HepG2 (cell line): ENCODE measurements around the gene FREM3. TPM values are rescaled to one million over a fixed set of nuclear protein-coding genes. Genes with fewer than 3 reads are reported as not detected.

Source experiments
- ARNT2 ChIP-seq: sonication (generic); formaldehyde crosslinking; IDR thresholded peaks from 2 replicates; pipeline ENCODE4 v1.8.0; 2022; ENCODE audit warnings: mild to moderate bottlenecking, low read depth, missing genetic modification reagents, moderate library complexity
- FOXA1 ChIP-seq, 2 experiments: fragments of 450-650 bp in 1 of 2; sonication (generic) in 1 of 2; formaldehyde crosslinking in 1 of 2; IDR thresholded peaks; 2 replicates each; pipeline versions ENCODE4 v1.4.0 to v1.6.1; 2016 to 2020; ENCODE audit warnings: missing genetic modification reagents in 1 of 2
- ZBTB40 ChIP-seq, 2 experiments: fragments of 450-650 bp in 1 of 2; sonication (generic) in 1 of 2; formaldehyde crosslinking in 1 of 2; IDR thresholded peaks; 2 replicates each; pipeline versions ENCODE4 v1.6.1 to v1.8.0; 2016 to 2022; ENCODE audit warnings: antibody characterized with exemption in 1 of 2, mild to moderate bottlenecking in 1 of 2, missing genetic modification reagents in 1 of 2
- ZNF234 ChIP-seq: sonication (generic); formaldehyde crosslinking; conservative IDR thresholded peaks from 2 replicates; pipeline ENCODE4 v1.5.1; 2020; ENCODE audit warnings: mild to moderate bottlenecking, missing genetic modification reagents
- ZNF343 ChIP-seq: sonication (generic); formaldehyde crosslinking; IDR thresholded peaks from 2 replicates; pipeline ENCODE4 v1.4.0; 2020; ENCODE audit warnings: mild to moderate bottlenecking, missing genetic modification reagents
- ZNF644 ChIP-seq: IDR thresholded peaks from 2 replicates; pipeline ENCODE4 v1.6.1; 2016; ENCODE audit warnings: low read depth
- polyA plus RNA-seq, 8 experiments: library from polyadenylated mRNA; depleted of rRNA in 3 of 8; stranded (reverse) in 7 of 8; unstranded in 1 of 8; fragments of >200 nt; fragmentation: Illumina TruSeq in 4 of 8; extraction: Trizol in 4 of 8; gene quantifications; 2 replicates each; pipeline versions ENCODE4 v1.2.1 to v1.2.3, GENCODE V29; 2011 to 2016; ENCODE audit warnings: low read depth in 4 of 8, missing spikeins in 1 of 8, mixed read lengths in 1 of 8; ENCODE audit not compliant: insufficient read depth in 1 of 8
- total RNA-seq, 5 experiments: library from RNA; depleted of rRNA; stranded (reverse); fragments of >200 nt; fragmentation: Illumina TruSeq; extraction: Trizol; gene quantifications; 2 replicates each; pipeline ENCODE4 v1.2.3, GENCODE V29; 2016; ENCODE audit warnings: low read depth in 1 of 5

The FREM3 gene
- total and polyA plus RNA-seq, 2 of the 13 experiments (the other 11 are each of a cell fraction or from before 2014, with no cell fraction given), result not detected

GRCh38 chr4:143641361-143641760 lies 59.1 kb downstream of the FREM3 start (continued):
- no peak for TF ChIP-seq ZBTB40 (IDR thresholded peaks at IDR 0.05)
- no peak for TF ChIP-seq ZBTB40 (CRISPR knock-in tag; IDR thresholded peaks at IDR 0.05)
- no peak for TF ChIP-seq ZNF343 (CRISPR knock-in tag)
- no peak for TF ChIP-seq ZNF644 (CRISPR knock-in tag)
- no peak for TF ChIP-seq FOXA1 (IDR thresholded peaks at IDR 0.05)
- TF ChIP-seq FOXA1 (CRISPR knock-in tag; IDR thresholded peaks at IDR 0.05), result no peak
- no peak for TF ChIP-seq ZNF234 (CRISPR knock-in tag)
- no peak for TF ChIP-seq ARNT2 (CRISPR knock-in tag)
